Adrenal gland (tissue), 12 donors: ENCODE data around the gene RIMS3. TPM values are rescaled to one million over a fixed set of nuclear protein-coding genes. Genes with fewer than 3 reads are reported as not detected.

Experiments
- DNase-seq, 7 donors: peaks; one replicate each; pipeline ENCODE4 v3.0.0-alpha.2; 2019 to 2020
- H3K27ac ChIP-seq, 5 donors: fragments of 200-600 bp; sonication (generic) in 4 of 5; 1 replicate in 3 of 5; 2 replicates in 2 of 5; pipeline versions ENCODE4 v1.5.1 to v1.8.0; 2016 to 2020; ENCODE audit warnings: mild to moderate bottlenecking in 1 of 5
- H3K27me3 ChIP-seq: fragments of 200-600 bp; 2 replicates; pipeline ENCODE4 v1.8.0; 2021
- H3K36me3 ChIP-seq, 2 donors: fragments of 200-600 bp; replicated peaks in 1 of 2; 1 replicate in 1 of 2; 2 replicates in 1 of 2; pipeline versions ENCODE4 v1.5.1 to v1.8.0; 2018 to 2022
- H3K4me1 ChIP-seq, 2 donors: fragments of 200-600 bp; replicated peaks in 1 of 2; 1 replicate in 1 of 2; 2 replicates in 1 of 2; pipeline versions ENCODE4 v1.5.1 to v1.8.0; 2018 to 2021
- H3K4me3 ChIP-seq, 4 donors: fragments of 200-600 bp; sonication (generic) in 3 of 4; one replicate each; pipeline ENCODE4 v1.5.1; 2016 to 2018
- H3K9me3 ChIP-seq, 3 donors: fragments of 200-600 bp; sonication (generic) in 1 of 3; replicated peaks in 1 of 3; 1 replicate in 2 of 3; 2 replicates in 1 of 3; pipeline versions ENCODE4 v1.5.1 to v1.8.0; 2016 to 2021
- CTCF ChIP-seq, 6 experiments: fragments of 450-650 bp in 4 of 6; fragments of 200-600 bp in 2 of 6; sonication (generic) in 1 of 6; IDR thresholded peaks; 1 replicate in 5 of 6; 2 replicates in 1 of 6; pipeline versions ENCODE4 v1.5.1 to v1.8.0; 2016 to 2021; ENCODE audit warnings: antibody characterized with exemption in 6 of 6, mild to moderate bottlenecking in 2 of 6, moderate library complexity in 1 of 6
- POLR2A ChIP-seq, 2 donors: fragments of 450-650 bp; IDR thresholded peaks; one replicate each; pipeline ENCODE4 v1.6.1; 2017; ENCODE audit warnings: antibody characterized with exemption in 2 of 2, mild to moderate bottlenecking in 2 of 2, moderate library complexity in 1 of 2
- WGBS, 4 donors: extraction: QIAGEN DNeasy Blood & Tissue Kit in 2 of 4; methylation state at CpG; one replicate each; pipeline versions ENCODE4 v1.1.5 to v1.1.7; 2013 to 2017; 5-methylcytosine and 5-hydroxymethylcytosine counted together
- intact Hi-C, 2 donors: fragments of 100-400 bp; cut with DNase I; formaldehyde crosslinking; loops; one replicate each; pipeline versions ENCODE4 v1.14.1 to v1.15.0; 2022 to 2023
- polyA plus RNA-seq, 3 donors: library from polyadenylated mRNA; stranded (reverse); fragments of 200-250 nt in 2 of 3; fragments of 350-450 nt in 1 of 3; fragmentation: Illumina TruSeq in 1 of 3; extraction: RNeasy Lipid Tissue Mini Kit (QIAGEN cat#74804) in 1 of 3; gene quantifications; one replicate each; pipeline ENCODE4 v1.2.3, GENCODE V29; 2013 to 2014
- total RNA-seq, 9 donors: library from RNA; depleted of rRNA in 4 of 9; stranded (reverse); fragments of >200 nt in 4 of 9; fragments of 120-200 nt in 1 of 9; fragmentation: NEBNext Ultra II Directional in 1 of 9; extraction: Animal tissue kit (Norgen Biotek cat#: 25700) in 1 of 9; gene quantifications; one replicate each; pipeline versions ENCODE4 v1.1.0 to v1.2.4, GENCODE V29; 2013 to 2023
- donor health status: healthy with polysubstance abuse.
- donor health status: Bipolar disorder and iron deficiency.
- donor health status: DM: yes; HTN: yes; CAD: no.
- donor health status: DM: no; HTN: no; CAD: no.
- donor health status: DM: no; HTN: no; CAD: no.
- donor health status: DM: yes; HTN: yes; CAD: no.

RIMS3 gene
- total and polyA plus RNA-seq, 12 donors, result 0.84 to 10.3 (median 3.5) TPM

DNA sequence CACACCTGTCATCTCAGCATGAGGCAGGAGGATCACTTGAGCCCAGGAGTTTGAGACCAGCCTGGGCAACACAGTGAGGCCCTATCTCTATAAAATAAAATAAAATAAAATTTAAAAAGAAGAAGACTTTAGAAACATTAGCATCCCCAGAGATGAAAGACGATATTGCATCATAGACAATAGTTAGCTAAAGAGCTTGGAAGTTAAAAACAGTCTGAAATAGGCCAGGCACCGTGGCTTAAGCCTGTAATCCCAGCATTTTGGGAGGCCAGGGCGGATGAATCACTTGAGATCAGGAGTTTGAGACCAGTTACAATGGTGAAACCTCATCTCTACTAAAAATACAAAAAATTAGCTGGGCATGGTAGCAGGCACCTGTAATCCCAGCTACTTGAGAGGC is 59.3 kb downstream of the RIMS3 start:
- H3K27ac ChIP-seq, result no peak overlapping the region
- no peaks in the 10 kb centered on the region for H3K4me1 ChIP-seq
- H3K9me3 ChIP-seq, result no peaks in the 10 kb centered on the region
- intact Hi-C loops, result no loop called here
- DNase-seq, result no peak
- no peaks in the 10 kb centered on the region for H3K36me3 ChIP-seq
- no peak overlapping the region for H3K4me3 ChIP-seq
- no peaks in the 10 kb centered on the region for H3K27me3 ChIP-seq
- no peak for TF ChIP-seq POLR2A (IDR thresholded peaks at IDR 0.05)
- TF ChIP-seq CTCF (IDR thresholded peaks at IDR 0.05), result no peak
- 53 to 85% (median 71%) methylated on average over 3 of the region's 3 CpGs for WGBS, 4 donors

- intact Hi-C loops, result no loop called here
- H3K4me3 ChIP-seq, result no peak overlapping the region
- H3K4me1 ChIP-seq, result no peaks in the 10 kb centered on the region
- TF ChIP-seq POLR2A (IDR thresholded peaks at IDR 0.05) (no peak), CTCF (IDR thresholded peaks at IDR 0.05) (no peak)
- no peaks in the 10 kb centered on the region for H3K27me3 ChIP-seq
- 62 to 76% (median 74%) methylated on average over 1 of the region's 1 CpG for WGBS, 4 donors
- DNase-seq, result no peak
- H3K9me3 ChIP-seq, result no peaks in the 10 kb centered on the region
- no peaks in the 10 kb centered on the region for H3K36me3 ChIP-seq
- H3K27ac ChIP-seq, result no peak overlapping the region
Observed at GRCh38 chr1:40599926-40600325, 65.6 kb downstream of the RIMS3 start.

- TF ChIP-seq POLR2A (IDR thresholded peaks at IDR 0.05) (no peak), CTCF (IDR thresholded peaks at IDR 0.05) (no peak)
- 83 to 98% (median 94%) methylated on average over 5 to 7 of the region's 7 CpGs for WGBS, 4 donors
- Histone ChIP-seq H3K27ac (no peak overlapping the region), H3K9me3 (no peaks in the 10 kb centered on the region), H3K36me3 (no peaks in the 10 kb centered on the region), H3K27me3 (no peaks in the 10 kb centered on the region), H3K4me1 (no peaks in the 10 kb centered on the region), H3K4me3 (no peak overlapping the region)
- intact Hi-C loops, result no loop called here
- no peak for DNase-seq
Observed at GRCh38 chr1:40595623-40596022, 69.9 kb downstream of the RIMS3 start.

DNA sequence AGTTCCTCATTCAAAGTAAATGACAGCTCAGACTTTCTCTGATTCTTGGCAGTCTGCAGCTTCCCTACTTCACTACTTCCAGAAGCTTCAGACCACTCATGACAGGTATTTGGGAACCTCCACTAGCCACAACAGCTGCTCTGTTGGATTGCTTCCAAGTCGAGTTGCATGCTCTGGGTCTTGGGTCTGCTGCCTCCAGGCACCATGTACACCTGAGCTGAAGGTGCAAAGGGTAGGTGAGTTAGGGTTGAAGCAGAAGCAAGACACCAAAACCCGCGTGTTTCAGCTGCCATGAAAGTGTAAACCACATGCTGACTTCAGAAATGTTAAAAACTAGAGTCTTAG is 71.3 kb downstream of the RIMS3 start:
- no peaks in the 10 kb centered on the region for H3K9me3 ChIP-seq
- no peak for DNase-seq
- H3K4me1 ChIP-seq, result no peaks in the 10 kb centered on the region
- TF ChIP-seq POLR2A (IDR thresholded peaks at IDR 0.05) (no peak), CTCF (IDR thresholded peaks at IDR 0.05) (no peak)
- no peaks in the 10 kb centered on the region for H3K36me3 ChIP-seq
- no peaks in the 10 kb centered on the region for H3K27me3 ChIP-seq
- intact Hi-C loops, result no loop called here
- WGBS, 4 donors, result 51 to 65% (median 57%) methylated on average over 3 of the region's 3 CpGs
- H3K27ac ChIP-seq, result no peak overlapping the region
- no peak overlapping the region for H3K4me3 ChIP-seq
